HG03457 (cell line): ENCODE measurements around the gene SEC14L5.

Source experiments
- ATAC-seq: cut with Tn5 transposase; IDR thresholded peaks from one replicate; pipeline ENCODE4 v1.9.1; 2021; ENCODE audit warnings: moderate number of reproducible peaks; ENCODE audit not compliant: unreplicated experiment

The SEC14L5 gene

DNA sequence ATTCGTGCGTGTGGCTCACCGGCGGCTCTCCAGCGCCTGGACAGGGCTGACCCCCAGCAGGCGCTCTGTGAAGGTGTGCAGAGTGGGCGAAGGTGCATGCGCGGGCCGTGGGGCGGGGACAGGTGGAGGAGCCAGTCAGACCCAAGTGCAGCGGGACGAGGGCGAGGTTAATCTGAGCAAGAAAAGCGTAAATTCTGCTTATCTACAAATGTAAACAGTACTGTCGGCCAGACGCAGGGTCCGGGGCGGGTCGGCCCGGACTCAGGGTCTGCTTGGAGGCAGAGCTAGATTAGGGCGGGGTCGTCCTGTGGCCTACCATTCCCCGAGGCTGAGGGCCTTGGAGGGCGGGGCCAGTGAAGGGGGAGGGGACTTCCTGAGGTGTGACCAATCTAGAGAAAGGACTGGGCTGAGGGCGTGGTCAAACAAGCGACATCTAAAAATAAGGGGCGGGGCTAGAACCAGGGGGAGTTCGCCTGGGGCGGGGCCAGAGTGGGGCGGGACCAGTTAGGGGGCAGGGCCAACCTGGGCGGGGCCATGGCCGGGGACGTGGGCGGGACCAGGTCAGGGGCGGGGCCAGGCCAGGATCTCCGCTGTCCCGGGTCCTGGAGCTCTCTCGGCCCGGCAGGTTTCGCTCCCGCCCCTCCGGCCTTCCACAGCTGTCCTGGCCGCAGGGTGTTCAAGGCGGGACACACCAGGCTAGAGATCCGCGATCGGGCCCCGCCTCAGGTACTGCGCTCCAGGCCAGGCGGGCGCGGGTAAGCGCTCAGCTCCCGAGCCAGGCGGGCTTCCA lies at the start of gene SEC14L5:
TSS of gene SEC14L5 (plus strand) at position 611 of the 790 bp plus-strand sequence. CDS start 994 bp downstream, outside the sequence.
- ATAC-seq, result no peak

DNA sequence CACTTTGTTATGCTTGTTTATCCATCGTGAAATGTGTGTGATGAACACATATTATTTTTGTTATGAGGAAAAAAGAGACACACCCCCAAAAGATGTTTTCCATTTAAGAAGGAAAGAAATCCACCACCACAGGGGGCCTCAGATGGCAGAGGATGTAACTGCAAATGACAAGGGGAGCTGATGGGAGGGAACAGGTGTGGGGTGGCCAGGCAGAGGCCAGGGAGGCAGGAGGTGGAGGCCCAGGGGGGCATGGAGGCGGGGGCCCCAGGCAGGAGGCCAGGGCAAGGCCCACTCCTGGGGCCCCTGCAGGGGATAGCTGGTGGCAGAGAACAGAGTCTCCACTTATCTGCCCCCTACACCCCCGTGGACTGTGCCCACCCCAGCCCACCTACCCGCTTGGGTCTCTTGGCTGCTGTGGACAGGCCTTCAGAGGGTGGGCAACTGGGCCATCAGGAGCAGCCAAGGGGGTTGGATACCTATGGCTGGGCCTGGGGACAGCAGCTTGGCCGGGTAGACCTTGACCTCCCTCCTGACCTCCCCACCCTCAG lies 49.2 kb upstream of the SEC14L5 start:
- no peak for ATAC-seq

DNA sequence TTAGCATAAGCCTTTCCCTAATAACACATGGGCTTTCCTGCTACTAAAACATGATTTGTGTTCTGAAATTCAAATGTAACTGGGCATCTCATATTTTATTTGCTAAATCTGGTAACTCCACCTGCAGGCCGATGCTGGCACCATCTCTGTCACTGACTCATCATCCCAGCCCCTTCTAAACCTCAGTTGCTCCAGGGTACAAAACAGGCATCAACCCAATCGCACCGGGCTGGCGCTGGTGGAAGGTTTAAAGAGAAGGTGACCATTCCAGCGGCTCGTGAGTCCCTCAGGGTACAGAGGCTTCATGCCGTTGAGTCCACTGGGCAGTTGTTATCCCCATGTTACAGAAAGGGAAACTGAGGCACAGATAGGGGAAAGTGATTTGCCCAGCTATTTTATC lies 48.3 kb upstream of the SEC14L5 start:
- no peak for ATAC-seq

DNA sequence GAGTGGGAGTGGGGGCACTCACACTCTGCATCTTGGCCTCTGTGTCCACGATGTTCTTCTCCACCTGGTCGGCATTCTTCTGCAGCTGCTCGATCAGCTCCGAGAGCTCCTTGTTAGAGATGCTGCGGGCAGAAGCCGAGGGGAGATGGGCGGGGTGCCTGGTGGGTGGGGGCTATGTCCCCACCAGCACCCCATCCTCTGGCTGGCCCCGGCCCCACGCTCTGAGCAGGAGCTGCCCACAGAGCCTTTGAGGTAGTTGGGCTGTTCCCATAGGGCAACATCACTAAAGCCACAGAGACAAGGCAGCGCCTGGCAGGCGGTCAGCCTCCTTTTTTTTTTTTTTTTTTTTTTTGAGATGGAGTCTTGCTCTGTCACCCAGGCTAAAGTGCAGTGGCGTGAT lies 47.3 kb upstream of the SEC14L5 start:
- no peak for ATAC-seq

DNA sequence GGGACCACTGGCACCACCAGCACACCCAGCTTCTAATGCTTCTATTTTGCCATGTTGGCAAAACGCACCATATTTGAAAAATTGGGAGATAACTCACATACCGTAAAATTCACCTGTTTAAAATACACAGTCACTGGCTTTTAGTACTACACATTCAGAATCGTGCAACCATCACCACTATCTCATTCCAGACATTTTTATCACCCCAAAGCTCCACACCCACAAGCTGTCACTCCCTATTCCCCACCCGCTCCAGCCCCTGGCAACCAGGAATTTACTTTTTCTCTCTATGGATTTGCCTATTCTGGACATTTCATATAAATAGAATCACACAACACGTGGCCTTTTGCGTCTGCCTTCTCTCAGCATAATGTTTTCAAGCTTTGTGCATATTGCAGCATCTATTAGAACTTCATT lies 46.2 kb upstream of the SEC14L5 start:
- no peak for ATAC-seq

DNA sequence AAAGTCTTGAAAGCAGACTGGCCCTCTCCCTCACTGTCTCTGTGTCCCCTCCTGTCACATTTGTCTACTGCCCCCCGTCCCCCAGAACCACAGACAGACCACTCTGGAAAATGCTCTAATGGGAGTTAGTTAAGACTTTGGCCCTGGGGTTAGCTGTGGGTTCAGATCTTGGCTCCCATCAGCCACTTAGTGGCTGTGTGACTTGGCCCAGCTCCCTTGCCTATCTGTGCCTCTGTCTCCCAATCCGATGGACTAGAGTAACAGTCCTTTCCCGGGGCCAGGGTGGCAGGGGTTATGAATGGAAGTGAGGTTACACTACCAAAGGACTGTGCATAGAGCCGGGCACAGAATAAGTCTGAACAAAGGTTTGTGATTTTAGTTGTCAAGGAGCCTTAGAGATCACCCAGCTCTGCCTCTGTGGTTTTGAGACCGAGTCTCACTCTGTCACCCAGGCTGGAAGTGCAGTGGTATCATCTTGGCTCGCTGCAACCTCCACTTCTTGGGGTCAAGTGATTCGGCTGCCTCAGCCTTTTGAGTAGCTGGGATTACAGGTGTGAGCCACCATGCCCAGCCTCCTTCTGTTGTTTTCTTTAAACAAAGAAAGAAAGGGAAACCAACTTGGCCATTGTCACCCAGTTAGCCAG lies 44.9 kb upstream of the SEC14L5 start:
- ATAC-seq, result no peak

DNA sequence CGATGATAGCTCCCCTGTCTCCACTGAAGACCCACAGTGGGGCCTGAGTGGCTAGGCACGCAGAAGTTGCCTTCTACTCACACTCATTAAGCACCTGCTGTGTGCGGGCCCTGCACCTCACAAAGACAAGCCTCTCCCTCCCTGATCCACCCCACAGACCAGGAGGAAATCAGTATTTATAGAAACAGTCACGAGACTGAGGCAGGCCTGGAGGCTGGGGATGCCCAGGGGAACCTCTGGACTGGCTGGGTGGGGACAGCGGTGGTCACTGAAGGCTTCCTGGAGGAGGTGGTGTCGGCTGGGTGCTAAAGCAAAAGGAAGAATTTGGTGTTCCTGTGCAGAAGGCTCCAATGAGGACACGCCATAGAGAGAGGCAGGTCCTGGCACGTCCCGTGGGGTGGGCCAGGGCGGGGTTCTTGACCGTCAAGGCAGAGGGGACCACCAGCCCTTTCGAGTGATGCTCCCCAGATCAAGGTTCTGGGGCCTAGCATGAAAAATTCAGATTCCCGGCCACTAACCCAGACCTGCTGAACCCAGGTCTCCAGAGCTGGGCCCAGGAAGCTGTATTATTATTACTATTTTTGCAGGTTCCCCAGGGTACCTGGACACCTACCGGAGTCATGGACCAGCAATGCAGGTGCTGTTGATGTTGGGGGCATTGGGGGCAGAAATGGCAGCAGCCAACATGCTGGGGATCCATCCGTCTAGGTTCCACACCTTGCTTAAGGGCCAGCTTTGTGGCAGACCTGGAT lies 44.2 kb upstream of the SEC14L5 start:
- no peak for ATAC-seq

DNA sequence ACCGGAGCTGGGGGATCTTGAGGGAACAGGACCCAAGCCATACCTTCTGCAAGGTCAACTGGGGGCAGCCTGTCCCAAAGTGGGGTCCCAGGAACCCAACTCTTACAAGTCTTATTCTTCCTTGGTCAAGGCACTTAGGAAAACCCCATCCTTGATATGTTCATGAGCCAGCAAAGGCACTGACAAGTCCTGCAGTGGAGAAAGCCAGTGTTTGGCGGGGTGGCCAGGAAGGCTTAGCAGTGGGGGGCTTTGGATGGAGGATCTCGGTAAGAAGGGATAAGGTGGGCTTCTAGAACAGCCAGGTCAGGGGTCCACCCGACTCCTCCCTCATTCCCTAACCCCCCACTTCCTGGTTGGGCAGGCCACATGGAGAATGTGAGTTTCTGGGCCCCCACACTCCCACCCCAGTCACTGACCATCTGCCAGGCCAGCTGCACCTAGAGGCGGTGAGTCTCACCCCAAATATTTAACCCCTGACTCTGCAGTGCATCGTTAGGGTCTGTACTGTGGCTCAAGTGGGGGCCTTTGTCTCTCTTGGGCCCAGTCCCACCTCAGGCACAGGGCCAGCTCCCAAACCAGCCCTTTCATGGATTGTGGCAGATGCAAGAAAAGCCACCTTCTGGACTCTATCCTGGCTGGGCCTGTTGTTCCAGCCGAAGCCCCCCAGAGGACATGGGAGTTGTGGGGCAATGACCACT lies 43.5 kb upstream of the SEC14L5 start:
- no peak for ATAC-seq

DNA sequence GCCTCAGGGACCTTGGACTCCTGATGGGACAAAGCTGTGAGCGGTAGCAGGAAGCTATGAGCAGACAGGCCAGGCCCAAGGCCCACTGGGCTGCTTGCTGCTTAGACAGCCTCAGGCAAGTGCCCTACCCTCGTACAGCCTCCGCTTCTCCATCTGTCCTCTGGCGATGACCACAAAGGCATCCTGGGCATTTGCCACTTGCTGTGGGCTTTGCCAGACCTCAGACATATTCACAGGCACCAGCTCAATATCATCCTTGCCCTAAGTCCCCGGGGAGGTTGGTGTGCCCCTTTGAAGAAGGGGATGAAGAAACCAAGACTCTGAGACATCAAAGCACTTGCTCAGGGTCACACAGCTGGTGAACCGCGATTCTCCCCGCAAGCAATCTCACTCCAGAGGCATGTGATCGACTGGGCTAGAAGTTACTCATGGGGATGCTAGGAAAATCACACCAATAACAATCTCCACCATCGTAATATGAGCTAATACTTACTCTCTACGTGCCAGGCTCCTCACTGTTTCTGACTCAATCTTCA lies 42.8 kb upstream of the SEC14L5 start:
- no peak for ATAC-seq

DNA sequence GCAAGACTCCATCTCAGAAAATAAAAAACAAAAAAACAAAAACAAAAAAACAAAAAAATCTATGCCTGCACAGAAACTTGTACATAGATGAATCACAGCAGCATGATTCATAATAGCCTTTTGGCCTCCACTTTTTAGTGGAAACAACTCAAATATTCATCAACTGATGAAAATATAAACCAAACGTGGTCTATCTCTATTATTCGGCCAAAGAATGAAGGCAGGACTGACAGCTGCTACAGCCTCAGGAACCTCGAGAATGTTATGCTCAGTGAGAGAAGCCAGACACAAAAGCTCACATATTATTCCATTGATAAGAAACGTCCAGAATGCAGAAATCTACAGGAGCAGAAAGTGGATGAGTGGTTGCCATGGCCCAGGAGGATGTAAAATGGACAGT lies 41.0 kb upstream of the SEC14L5 start:
- ATAC-seq, result no peak

DNA sequence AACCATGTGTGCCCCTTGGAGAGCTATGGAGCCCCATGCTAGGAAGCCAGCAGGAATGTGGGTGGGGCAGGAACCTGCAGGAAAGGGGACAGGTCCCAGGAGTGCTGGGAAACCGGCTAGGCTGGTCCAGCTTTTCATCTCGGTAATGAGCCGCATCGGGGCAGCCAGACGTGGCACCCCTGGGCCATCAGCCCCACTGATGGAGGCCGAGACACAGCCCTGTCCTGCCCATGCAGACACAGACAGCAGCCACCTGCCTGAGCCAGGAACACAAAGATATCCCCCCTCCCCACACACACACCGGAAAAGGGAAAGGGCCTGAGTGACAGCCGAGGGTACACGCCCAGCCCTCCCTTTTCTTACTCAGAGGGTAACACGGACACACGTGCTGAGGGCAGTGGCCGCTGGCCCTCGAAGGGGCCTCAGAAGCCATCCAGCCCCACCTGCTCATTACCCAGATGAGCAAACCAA lies 39.3 kb upstream of the SEC14L5 start:
- ATAC-seq, result no peak

DNA sequence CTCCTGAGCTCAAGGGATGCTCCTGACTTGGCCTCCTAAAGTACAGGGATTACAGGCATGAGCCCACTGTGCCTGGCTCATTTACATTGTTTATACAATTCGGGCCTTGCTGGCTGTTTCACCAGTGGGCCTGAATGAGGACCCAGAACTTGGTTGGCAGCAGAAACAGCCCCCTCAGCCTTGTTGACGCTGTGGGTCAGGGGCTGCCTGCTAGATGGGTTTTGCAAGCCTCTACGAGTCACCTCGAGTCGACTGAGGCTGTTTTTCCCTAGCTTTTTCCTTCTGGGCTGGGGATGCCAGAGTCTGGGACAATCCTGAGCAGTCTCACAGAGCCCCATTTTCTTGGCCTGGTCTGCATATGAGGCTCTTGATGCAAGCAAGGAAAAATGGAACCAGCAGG lies 37.3 kb upstream of the SEC14L5 start:
- no peak for ATAC-seq

DNA sequence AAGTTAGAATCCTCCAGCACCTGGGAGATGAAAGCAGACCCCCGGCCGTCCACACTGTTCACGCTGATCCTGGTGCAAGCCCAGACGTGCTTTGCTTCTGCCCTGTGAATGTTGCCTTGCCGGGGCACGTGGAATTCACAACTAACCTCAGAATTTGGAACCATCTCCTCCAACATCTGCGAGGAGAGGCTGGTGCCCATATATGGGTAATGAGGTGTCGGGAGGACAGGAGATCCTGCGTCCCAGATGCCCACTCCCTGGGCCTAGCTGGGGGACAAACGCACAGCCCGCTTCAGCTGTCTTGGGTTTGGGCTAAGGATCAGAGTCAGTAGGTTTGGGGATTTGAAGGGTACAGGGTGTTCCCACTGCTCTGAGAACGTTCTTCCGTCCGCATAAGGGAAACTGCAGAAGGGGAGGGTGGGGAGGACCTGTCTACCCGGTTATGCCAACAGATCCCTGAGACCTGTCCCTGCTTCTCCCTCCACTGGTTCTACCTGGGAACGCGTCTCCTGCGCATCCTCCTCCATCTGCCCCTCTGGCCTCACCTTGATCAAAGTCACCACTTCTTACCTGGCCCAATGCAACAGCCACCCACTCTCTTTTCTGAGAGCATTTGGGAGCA lies 35.3 kb upstream of the SEC14L5 start:
- ATAC-seq, result no peak

DNA sequence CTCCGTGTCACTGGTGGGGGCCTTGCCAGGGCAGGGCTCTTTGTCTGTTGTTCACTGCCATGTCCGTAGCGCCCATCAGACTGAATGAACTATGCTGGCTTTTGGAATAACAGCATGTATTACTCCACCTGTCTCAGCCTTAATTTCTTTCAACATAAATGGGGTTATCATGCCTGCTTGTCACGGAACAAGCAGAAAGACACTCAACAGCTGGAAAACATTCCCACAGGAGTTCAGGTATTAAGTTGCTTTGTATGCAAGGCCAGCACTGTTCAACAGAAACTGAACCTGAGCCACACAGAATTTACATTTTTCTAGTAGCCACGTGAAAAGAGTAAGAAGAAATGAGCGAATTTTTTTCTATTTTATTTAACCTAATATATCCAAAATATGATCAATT lies 34.3 kb upstream of the SEC14L5 start:
- no peak for ATAC-seq

DNA sequence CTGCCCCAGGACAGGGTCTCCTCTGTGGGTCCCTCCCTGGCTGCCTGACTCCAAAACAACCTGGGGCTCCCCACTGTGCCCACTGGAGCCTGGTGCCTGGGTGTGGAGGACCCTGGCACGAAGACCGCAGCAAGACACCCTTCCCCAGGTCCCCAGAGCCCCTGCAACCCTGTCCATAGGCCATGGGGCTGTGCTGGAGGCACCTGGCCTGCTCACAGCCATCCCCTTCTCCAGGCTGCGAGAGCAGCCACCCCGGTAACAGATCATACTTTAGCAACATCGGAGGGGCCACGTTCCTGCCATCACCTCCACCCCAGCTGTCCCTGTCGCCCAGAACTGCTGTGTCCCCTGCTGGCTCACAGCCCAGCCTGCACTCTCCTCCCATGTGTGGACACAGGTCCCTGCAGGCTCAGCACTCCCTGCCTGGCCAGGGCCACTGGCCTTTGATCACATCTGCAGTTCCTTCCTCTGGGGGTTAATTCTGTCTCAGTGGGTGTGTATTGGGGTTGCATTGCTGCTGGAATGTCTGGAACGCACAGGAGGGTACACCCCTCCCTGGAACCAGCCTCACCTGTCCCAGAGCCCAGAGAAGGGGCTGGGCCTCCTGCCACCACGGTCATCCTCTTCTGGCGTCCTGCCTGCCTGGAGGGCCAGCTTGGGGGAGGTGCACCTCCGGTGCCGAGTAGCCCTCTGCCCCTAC lies 33.4 kb upstream of the SEC14L5 start:
- no peak for ATAC-seq

DNA sequence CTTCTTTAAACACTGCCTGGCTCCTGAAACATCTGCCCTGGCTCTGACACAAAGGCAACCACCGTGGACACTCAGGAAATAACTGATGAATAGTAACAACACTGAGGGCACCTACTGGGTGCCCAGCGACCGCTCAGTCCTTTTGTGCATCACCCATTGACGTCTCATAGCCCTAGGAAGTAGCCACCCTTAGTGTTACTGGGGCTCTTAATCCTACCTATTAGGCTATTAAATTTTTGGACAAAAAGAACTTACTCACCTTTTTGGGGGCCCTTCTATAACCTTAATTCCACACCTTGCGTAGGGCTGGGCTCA lies 32.9 kb upstream of the SEC14L5 start:
- no peak for ATAC-seq

DNA sequence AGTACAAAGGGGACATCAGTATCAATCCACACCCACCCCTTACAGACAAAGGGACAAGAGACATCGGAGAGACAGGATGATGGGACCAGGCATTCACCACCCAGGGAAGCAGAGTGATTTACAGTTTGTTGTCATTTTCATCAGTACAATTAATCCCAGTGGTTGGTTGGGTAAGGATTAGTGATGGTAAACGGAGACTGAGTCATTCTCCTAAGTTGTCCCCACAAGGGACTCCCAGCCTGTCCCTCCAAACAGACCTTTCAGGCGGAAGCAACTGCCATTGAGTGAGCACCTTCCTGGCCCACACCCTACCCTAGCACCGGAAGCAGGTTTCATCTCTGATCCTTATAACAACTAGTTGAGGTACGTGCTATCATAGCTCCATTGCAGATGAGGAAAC lies 32.3 kb upstream of the SEC14L5 start:
- ATAC-seq, result no peak

DNA sequence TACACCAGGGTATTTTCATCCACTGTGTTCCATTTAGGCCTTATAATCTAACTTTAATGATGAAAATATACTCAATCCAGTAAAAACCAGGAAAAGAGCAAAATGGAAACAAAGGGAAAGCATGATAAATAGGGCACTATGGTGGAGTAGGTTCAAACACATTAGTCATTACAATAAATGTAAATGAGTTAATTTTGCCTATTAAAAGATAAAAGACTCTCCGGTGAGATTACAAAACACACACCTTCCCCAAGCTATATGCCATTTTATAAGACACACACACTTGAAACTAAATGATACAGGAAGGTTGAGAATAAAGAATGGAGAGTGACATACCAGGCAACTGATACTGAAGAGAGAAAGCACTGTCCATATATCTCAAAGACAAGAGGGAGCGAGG lies 31.2 kb upstream of the SEC14L5 start:
- ATAC-seq, result no peak

DNA sequence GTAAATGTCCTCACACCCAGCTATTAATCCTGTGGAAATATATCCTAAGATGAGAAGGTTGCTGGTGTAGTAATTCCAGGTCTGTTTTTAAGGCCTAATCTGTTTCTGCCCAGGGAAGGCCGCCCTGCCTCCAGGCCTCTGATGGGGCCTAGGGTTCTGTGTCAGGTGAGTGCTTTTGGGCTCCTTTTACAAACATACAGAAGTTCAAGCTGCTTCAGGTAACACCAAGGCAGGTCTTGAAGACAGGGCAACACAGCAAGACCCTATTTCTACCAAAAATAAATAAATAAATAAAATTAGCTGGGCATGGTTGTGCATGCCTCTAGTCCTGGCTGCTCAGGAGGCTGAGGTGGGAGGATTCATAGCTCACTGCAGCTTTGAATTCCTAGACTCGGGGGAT lies 30.5 kb upstream of the SEC14L5 start:
- ATAC-seq, result no peak

DNA sequence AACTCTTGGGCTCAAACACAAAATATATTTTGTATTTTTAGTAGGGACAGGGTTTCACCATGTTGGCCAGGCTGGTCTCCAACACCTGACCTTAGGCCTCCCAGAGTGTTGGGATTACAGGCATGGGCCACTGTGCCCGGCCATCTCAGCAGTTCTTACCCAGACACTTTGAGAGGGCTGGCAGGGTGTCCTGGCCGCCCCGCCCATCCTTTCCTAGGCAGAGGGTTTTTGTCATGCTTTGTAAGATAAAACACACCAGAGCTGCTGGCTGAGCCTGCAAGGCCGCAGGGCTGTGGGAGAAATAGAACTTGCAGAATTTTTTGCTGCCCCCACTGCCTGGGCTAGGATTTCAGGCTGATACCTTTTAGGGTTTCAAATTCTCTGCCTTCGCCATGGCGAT lies 29.9 kb upstream of the SEC14L5 start:
- ATAC-seq, result no peak
